Measurements from ENCODE around the gene POGK. TPM values are rescaled to one million over a fixed set of nuclear protein-coding genes. Genes with fewer than 3 reads are reported as not detected.

POGK gene
- total RNA-seq, 2 experiments from 2014 or later = 16.1 to 17.6 TPM

DNA sequence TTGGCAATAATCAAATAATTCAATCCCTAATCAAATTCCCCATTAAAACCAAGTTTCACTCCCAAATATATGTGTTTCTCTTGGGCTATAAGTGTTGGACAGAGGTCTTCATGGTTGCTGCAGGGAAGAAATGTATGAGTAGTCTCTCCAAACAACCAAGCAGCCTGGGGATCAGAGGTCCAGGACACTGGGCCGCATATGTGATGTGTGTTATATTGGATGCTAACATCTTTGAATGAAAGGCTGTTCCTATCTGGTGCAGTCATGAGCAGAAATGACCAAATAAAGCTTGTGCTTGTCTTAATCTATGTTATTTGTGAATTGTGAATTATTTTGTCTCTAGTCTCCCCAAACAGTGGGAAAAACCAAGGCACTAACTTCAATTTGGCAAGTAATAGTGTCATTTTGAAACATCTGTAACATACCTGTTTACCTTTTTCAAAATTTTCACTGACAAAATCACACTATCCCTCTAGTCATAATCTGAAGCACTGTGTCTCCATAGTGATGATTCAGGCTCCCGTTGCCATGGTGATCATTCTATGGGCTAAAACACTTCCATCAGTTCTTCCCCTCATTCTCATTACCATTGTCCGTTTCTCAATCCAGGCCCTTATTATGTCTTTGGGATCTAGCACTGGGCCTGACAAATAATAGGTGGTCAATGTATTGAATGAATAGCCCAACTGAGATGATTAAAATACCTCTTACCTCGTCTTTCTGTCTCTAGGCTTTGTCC, 49.3 kb downstream of the POGK start:
- Histone ChIP-seq H3K9me3 (ENCODE audit: control insufficient read depth in 1 of 2, insufficient read depth in 1 of 2, low read length in 2 of 2) (peaks cover 0 to 7% of the 10 kb centered on the region in 2 experiments), H3K36me3 (ENCODE audit: insufficient read depth, low read length) (no peaks in the 10 kb centered on the region), H3K4me3 (ENCODE audit: low read length) (no peak overlapping the region), H3K27ac (ENCODE audit: low read depth in 1 of 2, low read length in 2 of 2) (no peak overlapping the region), H3K4me1 (ENCODE audit: insufficient read depth, low read length) (peaks cover 13% of the 10 kb centered on the region), H3K27me3 (ENCODE audit: control insufficient read depth in 1 of 2, insufficient read depth in 2 of 2, low read length in 2 of 2) (peaks cover 14 to 18% of the 10 kb centered on the region in 2 experiments)
- peaks cover 31% of the 10 kb centered on the region for H3K27me3 Mint-ChIP-seq
- no peak overlapping the region for H3K27ac Mint-ChIP-seq
- no peak for DNase-seq
- no peaks in the 10 kb centered on the region for H3K9me3 Mint-ChIP-seq
- TF ChIP-seq, protein P1, sequence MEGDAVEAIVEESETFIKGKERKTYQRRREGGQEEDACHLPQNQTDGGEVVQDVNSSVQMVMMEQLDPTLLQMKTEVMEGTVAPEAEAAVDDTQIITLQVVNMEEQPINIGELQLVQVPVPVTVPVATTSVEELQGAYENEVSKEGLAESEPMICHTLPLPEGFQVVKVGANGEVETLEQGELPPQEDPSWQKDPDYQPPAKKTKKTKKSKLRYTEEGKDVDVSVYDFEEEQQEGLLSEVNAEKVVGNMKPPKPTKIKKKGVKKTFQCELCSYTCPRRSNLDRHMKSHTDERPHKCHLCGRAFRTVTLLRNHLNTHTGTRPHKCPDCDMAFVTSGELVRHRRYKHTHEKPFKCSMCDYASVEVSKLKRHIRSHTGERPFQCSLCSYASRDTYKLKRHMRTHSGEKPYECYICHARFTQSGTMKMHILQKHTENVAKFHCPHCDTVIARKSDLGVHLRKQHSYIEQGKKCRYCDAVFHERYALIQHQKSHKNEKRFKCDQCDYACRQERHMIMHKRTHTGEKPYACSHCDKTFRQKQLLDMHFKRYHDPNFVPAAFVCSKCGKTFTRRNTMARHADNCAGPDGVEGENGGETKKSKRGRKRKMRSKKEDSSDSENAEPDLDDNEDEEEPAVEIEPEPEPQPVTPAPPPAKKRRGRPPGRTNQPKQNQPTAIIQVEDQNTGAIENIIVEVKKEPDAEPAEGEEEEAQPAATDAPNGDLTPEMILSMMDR (IDR thresholded peaks at IDR 0.05) = no peak
- ChIA-PET POLR2A (no interaction called here), CTCF (no interaction called here)
- no peak overlapping the region for H3K4me3 Mint-ChIP-seq
- no peak for ATAC-seq (ENCODE audit: poor library complexity)
- intact Hi-C loops (cut with DNase I, micrococcal nuclease) = no loop called here
- H3K4me1 Mint-ChIP-seq (ENCODE audit: low read depth) = peaks cover 19% of the 10 kb centered on the region
- no peaks in the 10 kb centered on the region for H3K36me3 Mint-ChIP-seq (ENCODE audit: low read depth)

DNA sequence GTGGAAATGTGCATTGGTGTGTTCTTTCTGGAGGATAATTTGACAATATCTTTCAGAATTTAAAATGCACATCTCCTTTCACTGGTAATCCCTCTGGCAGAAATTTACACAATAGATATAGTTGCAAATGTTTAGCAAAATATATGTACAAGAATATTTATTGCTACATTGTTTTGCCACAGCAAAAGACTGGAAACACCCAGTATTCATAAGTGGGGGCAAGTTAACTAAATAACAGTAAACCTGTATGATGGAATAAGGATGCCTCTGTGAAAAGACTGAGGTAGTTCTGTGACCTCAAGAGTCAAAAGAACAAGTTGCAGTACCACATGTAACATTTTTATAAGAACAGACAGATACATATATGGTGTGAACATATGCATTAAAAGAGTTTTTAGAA, 50.5 kb downstream of the POGK start:
- Histone ChIP-seq H3K27ac (ENCODE audit: low read depth in 1 of 2, low read length in 2 of 2) (no peak overlapping the region), H3K9me3 (ENCODE audit: control insufficient read depth in 1 of 2, insufficient read depth in 1 of 2, low read length in 2 of 2) (no peaks in the 10 kb centered on the region), H3K36me3 (ENCODE audit: insufficient read depth, low read length) (no peaks in the 10 kb centered on the region), H3K4me1 (ENCODE audit: insufficient read depth, low read length) (peaks cover 3% of the 10 kb centered on the region), H3K4me3 (ENCODE audit: low read length) (no peak overlapping the region), H3K27me3 (ENCODE audit: control insufficient read depth in 1 of 2, insufficient read depth in 2 of 2, low read length in 2 of 2) (peaks cover 2 to 6% of the 10 kb centered on the region in 2 experiments)
- POLR2A ChIA-PET = no interaction called here
- no peaks in the 10 kb centered on the region for H3K9me3 Mint-ChIP-seq
- peaks cover 18% of the 10 kb centered on the region for H3K27me3 Mint-ChIP-seq
- H3K36me3 Mint-ChIP-seq (ENCODE audit: low read depth) = no peaks in the 10 kb centered on the region
- CTCF ChIA-PET = no interaction called here
- ATAC-seq (ENCODE audit: poor library complexity) = no peak
- H3K27ac Mint-ChIP-seq = no peak overlapping the region
- no peak for DNase-seq
- H3K4me3 Mint-ChIP-seq = no peak overlapping the region
- H3K4me1 Mint-ChIP-seq (ENCODE audit: low read depth) = peaks cover 9% of the 10 kb centered on the region
- TF ChIP-seq, protein P1 (IDR thresholded peaks at IDR 0.05) = no peak
- intact Hi-C loops (cut with DNase I, micrococcal nuclease) = no loop called here

DNA sequence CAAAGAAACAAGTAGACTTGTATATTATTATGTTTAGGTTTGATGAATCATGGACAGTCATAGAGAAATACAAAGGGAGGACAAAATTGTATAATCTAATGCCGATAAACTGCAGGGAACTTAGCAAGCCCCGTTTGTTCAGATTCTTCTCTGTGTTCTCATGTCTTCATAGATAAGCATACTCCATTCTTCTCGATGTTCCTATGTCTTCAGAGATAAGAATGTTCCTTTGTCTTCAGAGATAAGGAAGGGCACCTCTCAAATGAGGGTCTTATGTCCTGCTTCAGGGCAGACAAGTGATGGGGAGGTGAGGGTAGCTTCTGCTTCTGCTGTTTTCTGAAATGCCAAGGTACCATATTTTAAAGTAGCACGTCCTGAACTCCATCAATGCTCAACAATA, 56.5 kb downstream of the POGK start:
- peaks cover 9 to 11% of the 10 kb centered on the region in 2 experiments for H3K9me3 ChIP-seq (ENCODE audit: control insufficient read depth in 1 of 2, insufficient read depth in 1 of 2, low read length in 2 of 2)
- Mint-ChIP-seq H3K36me3 (ENCODE audit: low read depth) (no peaks in the 10 kb centered on the region), H3K27me3 (peaks cover 4% of the 10 kb centered on the region), H3K27ac (no peak overlapping the region), H3K4me3 (no peak overlapping the region), H3K4me1 (ENCODE audit: low read depth) (no peaks in the 10 kb centered on the region), H3K9me3 (peaks cover 6% of the 10 kb centered on the region)
- intact Hi-C loops (cut with DNase I, micrococcal nuclease) = no loop called here
- H3K27me3 ChIP-seq (ENCODE audit: control insufficient read depth in 1 of 2, insufficient read depth in 2 of 2, low read length in 2 of 2) = peaks cover 0 to 8% of the 10 kb centered on the region in 2 experiments
- TF ChIP-seq, protein P1 (IDR thresholded peaks at IDR 0.05) = no peak
- no peak overlapping the region for H3K4me3 ChIP-seq (ENCODE audit: low read length)
- DNase-seq (no peak), ATAC-seq (ENCODE audit: poor library complexity) (no peak)
- H3K27ac ChIP-seq (ENCODE audit: low read depth in 1 of 2, low read length in 2 of 2) = no peak overlapping the region
- POLR2A ChIA-PET = no interaction called here
- CTCF ChIA-PET = no interaction called here
- H3K4me1 ChIP-seq (ENCODE audit: insufficient read depth, low read length) = no peaks in the 10 kb centered on the region
- no peaks in the 10 kb centered on the region for H3K36me3 ChIP-seq (ENCODE audit: insufficient read depth, low read length)

All from CD4-positive, alpha-beta T cell (primary cell).